GM19395 (cell line): ENCODE measurements around the gene GRAMD1B.

Source experiments
- ATAC-seq: cut with Tn5 transposase; IDR thresholded peaks from one replicate; pipeline ENCODE4 v1.9.1; 2021; ENCODE audit warnings: mild to moderate bottlenecking, moderate library complexity; ENCODE audit not compliant: unreplicated experiment

Gene GRAMD1B

DNA sequence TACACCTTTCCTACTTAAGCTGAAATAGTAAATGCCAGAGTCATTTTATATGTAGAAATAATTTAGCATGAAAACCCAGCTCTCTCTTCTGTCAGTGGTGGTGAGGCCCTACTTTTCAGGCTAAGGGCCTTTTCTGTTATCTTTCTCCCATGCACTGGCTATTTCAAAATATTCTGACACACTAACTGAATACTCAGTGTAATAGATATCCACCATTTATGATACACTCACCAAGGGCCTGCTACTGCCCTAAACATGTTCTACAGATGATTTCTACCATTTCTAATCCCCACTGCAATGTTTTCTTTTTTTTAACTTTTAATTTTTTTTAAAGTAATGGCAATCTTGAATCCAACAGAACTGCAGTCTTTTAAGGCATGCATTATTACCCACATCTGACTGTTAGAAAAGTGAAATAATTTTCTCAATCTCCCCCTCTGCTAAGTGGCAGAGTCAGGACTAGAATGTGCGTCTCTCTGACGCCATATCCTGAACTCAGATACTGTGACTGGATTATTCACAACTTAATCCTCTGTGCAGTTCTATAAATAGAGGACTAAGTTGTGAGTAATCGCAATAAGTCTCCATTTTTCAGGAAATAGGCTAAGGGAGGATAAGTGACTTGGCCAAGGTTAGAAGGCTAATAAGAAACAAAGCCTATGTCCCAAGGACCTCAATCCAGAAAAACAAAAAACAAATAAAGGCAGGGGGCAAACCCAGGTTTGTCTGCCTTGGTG, 44.0 kb downstream of the GRAMD1B start:
- no peak for ATAC-seq

DNA sequence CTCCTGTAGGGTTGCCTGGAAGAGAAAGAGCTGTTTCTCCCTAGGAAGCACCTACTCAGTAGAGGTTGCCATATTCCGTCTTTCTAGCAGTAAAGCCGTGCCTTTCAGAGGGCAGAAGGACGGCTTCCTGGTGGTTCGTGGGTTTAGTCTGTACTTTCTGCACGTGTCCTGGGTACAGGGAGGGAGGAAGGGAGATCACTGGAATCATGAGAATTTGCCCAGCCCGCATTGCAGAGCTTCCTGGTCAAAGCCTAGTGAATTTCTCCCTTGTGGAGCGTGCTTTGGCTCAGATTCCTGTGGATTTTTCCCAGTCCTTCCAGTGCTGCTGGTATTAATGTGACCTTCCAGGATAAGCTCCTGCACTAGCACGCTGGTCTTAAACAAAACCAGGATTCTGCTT, 44.9 kb downstream of the GRAMD1B start:
- ATAC-seq: no peak

DNA sequence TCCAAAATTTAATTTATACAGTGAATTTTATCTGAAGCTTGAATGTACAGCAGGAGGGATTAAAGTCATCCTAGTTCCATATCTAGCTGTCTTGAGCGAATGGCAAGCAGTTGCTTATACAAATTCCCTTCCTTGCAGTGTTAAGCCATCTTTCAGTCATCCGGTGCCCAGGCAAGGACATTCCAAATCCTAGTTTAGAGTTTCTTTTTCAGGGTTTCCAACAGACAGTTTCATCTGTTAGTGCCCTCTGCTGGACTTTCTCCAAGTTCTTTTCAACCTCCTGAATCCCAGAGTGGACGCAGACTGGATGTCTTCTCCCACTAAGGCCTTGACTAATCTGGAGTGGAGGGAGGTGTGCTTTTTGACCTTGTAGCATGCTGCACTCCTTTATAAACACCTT, 45.4 kb downstream of the GRAMD1B start:
- ATAC-seq: no peak

DNA sequence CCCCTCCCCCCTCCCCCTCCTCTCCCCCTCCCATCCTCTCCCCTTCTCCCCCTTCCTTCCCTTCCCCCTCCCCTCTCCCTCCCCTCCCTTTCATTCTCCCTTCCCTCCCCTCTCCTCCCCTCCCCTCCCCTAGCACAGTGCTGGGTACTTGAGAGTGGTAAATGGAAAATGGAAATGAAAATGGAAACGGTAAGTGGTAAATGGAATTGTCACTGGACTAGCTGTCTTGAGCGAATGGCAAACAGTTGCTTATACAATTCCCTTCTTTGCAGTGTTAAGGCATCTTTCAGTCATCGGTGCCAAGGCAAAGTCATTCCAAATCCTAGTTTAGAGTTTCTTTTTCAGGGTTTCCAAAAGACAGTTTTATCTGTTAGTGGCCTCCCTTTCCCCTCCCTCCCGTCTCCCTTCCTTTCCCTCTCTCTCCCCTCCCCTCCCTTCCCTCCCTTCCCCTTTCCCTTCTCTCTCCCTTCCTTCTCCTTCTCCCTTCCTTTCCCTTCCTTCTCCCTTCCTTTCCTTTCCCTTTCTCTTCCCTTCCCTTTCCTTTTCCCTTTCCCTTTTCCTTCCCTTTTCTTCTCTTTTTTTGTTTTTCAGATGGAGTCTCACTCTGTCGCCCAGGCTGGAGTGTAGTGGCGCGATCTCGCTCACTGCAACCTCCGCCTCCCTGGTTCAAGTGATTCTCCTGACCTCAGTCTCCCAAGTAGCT, 47.3 kb downstream of the GRAMD1B start:
- no peak for ATAC-seq

DNA sequence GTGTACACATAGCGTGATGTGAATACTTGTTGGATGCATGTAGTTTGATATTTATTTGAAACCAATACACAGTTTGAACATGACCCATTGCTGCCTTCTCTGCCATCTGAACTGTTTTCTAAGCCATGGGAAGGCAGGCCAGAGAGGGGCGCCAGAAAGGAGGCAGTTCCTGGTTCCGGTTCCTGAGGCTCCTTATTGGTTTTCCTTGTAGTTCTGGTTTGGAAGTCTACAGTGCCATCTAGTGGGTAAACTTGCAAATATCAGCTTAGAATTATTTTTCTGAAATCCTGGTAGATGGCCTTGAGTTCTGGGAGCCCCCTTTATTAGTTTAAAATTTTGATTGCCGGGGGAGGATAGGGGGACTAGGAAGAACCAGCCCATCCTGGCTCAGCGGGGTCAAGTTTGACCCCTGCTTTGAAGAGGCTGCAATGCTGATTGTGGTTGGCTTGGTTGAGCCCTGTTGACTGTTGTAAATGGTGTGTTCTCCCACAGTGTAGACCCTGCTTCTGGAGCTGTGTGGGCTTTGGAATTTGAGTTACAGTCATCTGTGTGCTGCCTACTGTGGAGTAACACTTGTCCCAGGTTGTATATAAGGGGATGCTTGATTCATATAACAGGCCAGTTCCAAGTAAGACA, 48.4 kb downstream of the GRAMD1B start:
- ATAC-seq: no peak

DNA sequence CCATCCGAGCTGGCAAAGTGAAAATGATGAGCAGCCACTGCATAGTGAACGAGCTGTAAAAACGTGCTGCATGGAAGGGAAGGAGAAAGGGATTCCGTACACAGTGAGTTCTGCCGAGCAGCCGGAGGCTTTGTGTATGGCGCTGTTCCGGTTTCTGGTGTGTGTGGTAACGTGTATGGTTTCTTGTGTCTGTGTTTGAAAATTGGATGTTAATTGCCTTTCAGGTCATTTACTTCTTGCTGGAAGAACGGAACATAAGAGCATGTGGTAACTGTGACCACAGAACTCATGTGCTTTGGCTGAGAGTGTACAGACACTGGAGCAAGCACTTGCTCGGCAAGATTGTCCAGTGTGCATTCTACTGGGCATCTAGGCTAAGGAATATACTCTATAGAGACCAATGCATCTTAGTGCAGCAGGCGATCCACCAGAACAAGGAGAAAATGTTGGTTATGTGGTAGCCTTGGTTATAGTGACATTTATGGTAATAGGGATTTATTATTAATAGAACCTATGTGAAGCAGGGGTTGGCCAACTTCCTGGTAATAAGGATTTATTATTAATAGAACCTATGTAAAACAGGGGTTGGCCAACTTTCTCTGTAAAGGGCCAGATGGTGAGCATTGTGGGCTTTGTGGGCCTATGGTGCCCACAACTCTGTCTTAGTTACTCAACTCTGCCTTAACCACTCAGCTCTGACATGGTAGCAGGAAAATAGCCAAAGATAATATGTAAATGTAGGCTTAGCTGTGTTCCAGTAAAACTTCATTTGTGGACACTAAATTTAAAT, 49.2 kb downstream of the GRAMD1B start:
- ATAC-seq: peak; percentile 72

DNA sequence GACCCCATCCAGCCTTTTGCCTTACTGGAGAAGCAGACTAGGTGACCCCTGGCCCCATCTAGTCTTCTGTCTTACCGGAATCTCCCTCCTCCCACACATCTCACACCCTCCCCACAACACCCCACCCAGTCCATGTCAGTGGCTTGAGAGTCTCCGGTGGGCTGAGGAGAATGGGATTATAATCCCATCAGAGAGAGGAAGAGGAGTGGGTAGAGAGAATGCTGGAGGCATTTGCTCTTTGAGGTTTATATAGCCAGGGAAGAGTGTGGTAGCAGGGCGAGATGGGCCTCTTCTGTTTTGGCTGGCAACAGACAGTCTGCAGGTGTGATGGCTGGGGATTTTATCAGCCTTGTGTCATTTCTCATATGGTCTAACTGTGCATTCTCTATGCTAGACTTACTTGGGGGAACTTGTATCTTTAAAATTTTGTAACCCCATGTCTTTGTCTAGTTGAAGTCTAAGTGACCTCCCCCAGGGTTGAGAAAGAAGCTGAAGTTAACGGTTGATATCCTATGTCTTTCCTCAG, 50.3 kb downstream of the GRAMD1B start:
- no peak for ATAC-seq

DNA sequence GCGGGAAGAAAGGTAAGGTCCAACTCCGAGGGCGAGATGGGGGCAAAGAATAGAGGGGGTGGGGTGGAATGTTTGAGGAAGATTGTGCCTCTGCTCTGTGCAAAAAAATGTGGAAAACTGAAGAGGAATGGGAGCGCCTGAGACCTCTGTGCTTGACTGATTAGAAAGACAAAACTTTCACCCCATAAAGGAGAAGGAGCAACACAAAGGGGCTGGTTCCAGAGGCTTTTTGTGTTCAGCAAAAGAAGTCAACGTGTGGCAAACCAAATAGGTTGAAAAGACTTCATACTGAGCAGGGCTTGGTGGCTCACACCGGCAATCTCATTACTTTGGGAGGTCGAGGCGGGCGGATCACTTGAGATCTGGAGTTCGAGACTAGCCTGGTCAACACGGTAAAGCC, 50.8 kb downstream of the GRAMD1B start:
- no peak for ATAC-seq

DNA sequence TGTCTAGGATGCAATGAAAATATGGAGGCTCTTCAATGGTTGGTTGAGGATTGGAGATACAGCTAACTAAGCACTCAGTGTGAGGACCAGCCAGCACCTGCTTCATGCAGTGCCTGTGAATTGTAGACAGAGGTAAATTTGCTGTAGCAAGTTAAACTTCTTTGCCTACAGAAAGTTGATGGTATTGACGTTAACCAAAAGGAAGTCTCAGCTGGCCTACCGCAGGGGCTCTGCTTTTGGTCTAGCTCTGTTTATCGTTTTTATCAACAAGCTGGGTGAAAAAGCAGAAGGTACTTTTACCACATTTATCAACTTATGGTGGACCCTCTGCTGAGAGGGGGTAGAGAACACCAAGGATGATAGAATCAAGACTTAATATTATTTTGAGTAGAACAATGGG, 51.6 kb downstream of the GRAMD1B start:
- no peak for ATAC-seq

DNA sequence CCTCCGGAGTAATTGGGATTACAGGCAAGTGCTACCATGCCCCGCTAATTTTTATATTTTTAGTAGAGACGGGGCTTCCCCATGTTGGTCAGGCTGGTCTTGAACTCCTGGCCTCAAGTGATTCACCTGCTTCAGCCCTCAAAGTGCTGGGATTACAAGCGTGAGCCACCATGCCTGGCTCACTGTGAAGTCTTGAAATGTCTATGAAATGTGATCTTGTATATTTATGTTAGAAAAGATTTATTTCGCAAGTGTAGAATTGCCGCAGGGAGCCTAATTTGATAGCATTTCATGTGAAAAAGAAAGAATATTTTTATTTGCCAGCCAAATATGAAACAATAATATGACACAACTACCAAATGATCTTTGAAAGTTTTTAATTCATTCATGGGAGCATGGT, 52.1 kb downstream of the GRAMD1B start:
- no peak for ATAC-seq

DNA sequence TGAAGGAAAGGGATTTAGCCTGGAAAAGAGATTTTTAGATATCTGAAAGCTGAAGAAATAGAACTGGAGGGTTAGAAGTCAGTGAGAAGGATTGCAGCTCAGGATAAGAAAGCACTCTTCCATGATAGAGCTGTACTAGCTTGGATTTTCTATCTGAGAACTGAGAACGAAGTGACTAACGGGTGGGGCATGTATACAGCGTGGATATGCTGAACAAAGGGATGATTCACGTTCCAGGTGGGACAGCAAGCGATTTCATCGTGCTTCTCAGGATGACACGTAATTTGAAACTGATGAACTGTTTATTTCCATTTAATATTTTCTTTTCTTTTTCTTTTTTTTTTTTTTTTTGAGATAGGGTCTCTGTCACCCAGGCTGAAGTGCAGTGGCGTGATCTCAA, 53.0 kb downstream of the GRAMD1B start:
- ATAC-seq: no peak

DNA sequence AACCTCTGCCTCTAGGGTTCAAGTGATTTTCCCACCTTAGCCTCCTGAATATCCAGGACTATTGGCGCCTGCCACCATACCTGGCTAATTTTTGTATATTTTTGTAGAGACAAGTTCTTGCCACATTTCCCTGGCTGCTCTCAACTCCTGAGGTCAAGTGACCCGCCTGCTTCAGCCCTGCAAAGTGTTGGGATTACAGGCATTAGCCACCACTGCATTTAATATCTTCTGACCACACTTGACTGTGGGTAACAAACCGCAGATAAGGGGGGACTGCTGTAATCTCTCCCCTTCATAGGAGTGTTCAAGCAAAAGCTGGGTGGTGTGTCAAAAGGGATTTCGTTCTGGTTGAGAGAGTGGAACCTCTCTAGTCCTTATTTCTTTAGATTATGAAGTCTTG, 53.4 kb downstream of the GRAMD1B start:
- no peak for ATAC-seq

DNA sequence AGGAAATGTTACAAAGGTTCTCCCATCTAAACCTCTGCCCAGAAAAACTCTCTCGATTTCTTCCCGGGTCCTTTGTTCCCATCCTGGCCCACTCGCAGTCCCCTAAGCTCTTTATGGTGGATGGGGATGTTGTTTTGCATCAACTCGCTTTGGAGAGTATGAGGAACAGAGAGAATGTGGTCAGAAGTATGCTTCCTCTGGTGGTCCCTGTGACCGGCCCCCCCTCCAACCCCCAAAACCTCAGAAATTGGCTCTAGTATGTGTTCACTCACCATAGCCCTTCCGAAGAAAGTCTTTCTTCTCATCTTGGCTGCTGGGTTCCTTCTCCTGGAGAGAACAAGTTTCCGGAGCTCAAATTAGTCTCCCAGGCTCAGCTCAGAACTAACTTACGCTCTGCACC, 54.4 kb downstream of the GRAMD1B start:
- ATAC-seq: peak; percentile 41

DNA sequence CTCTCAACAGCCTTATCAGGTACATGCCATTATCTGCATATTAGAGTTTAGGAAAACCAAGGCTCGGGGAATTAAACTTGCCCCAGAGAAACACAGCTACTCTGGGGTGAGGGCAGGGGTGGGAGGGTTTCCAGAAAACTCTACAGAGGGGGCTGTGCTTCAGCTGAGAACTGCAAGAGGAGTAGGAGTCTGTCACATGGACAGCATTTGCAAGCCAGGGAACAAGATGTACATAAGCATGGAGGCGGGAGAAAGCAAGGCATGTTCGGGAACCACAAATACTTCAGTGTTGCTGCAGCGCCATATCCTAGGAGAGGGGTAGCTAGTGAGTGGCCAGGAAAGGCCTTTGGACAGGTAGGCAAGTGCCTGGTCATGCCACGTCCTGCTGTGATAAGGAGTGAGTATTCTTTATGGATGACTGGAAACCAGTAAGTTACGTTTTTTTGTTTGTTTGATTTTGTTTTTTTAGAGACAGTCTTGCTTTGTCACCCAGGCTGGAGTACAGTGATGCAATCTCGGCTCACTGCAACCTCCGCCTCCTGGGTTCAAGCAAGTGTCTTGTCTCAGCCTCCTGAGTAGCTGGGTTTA, 57.2 kb downstream of the GRAMD1B start:
- ATAC-seq: no peak

DNA sequence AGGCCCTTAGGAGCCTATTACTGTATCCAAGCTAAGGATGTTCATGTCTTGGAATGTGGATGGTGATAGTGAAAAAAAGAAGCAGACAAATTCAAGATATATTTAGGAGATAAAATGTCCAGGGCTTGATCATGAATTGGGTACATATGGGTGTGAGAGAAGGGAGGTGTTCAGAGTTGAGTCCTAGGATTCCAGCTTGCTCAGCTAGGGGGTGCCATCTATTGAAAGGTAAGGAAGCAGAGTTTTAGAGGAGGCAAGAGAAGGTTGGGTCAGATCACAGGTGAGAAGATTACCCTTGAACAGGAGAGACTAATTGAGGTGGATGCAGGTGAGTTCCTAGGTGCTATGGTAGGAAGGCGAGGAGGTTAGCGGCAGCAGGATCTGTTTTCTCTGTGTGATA, 60.5 kb downstream of the GRAMD1B start:
- ATAC-seq: no peak

DNA sequence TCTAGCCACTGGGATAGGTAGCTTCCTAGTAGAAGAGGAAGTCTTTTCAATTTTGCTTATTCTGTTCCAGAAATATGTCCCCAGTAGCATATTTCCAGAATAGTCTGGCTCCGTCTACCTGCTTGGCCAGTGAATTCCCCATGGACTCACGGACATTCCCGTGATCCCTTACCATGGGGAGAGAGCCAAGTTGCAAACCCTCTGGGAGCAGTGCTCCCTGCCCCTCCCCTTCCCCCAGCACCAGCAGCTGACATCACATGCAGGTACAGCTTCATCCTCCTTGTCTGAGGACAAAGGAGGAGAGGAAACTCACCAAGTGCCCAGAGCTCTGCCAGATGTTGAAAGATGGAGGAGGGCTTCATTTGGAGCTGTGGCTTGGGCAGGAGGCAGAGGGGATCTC, 61.2 kb downstream of the GRAMD1B start:
- ATAC-seq: no peak

DNA sequence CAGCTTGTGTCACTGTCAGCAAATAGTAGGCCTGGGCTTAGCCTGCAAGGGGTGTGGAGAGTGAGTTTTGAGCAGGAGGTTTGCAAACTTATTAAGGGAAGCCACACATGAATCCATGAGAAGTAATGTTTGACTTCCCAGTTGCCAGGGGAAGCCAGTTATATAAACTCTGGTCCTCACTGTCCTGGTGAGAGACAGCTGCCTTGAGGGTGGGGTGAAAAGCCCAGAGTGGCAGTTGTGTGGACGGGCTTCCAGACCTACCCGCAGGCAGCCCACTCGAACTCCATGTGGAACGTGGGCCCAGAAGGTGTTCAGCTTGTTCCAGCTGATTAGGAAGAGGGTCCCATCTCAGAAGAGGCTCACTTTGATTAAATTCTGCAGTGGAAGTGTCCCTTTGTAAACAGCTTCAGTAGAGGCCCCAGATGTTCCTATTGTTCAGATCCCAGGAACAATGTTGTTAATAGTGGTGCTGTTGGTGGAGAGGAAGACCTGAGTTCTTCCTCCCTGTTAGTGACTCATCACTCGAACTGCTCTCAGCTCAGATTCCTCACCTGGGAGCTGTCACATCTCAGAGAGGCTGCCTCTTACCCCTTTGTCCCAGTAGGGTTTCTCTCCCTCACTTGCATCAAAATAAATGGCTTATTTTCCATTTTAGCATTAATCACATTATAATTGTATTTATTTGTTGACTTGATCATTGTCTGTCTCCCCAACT, 63.4 kb downstream of the GRAMD1B start:
- ATAC-seq: no peak

DNA sequence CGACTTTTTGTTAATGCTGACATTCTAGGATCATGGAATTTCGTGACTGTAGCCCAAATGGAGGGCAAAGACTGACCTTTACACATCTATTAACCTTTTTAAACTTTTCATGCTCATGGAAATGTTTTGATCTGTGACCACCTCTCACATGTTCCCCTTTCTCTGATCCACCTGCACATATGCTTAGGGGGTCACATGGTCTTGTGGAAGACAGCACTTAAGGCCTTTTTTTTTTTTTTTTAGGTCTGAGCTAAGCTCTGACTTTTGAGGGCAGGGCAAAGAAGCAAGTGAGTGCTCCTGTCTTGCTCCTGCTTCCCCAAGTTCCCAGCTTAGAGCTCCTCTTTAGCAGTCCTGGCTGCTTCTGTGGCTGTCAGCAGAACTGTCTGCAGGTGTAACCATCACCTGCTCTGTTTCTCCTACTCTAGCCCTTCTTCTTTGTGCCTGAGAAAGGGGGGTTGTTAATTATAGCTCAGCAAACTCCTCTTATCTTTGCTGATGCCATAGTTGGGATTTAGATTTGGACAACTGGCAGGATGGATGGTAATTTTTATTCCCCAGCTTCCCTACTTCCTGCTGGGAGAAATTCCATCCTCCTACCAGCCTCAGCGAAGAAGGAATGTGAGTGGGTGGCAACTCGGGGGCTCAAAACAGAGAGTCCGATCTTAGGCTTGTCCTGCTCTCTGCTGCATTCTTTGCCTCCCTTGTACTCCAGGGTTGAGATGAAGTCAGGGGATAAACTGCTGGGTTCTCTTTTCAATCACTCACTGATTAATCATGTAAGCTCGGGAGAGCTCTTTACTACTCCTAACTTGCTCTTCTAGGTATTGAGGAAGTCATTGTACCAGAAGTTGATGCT, 64.4 kb downstream of the GRAMD1B start:
- ATAC-seq: no peak

DNA sequence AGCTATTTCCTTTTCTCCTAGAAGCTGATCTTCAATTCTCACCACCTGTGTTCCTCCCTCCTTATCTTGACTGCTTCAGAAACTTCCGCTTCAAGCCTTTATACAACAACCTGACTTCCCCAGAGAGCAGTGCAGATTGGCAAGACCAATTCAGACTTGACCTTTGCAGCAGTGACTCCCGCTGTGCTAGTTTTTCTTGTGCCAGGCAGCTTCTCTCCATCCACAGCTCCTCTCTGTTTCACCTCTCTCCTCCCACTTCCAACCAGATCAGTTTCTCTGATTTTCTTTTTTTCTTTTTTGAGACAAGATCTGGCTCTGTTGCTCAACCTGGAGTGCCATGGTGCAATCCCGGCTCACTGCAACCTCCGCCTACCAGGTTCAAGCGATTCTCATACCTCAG, 74.3 kb downstream of the GRAMD1B start:
- no peak for ATAC-seq
